ENCODE results near the gene POLR2L. TPM values are rescaled to one million over a fixed set of nuclear protein-coding genes. Genes with fewer than 3 reads are reported as not detected.

The POLR2L gene
- total RNA-seq, 4 donors from 2014 or later, result 71.7 to 140 (median 110) TPM

DNA sequence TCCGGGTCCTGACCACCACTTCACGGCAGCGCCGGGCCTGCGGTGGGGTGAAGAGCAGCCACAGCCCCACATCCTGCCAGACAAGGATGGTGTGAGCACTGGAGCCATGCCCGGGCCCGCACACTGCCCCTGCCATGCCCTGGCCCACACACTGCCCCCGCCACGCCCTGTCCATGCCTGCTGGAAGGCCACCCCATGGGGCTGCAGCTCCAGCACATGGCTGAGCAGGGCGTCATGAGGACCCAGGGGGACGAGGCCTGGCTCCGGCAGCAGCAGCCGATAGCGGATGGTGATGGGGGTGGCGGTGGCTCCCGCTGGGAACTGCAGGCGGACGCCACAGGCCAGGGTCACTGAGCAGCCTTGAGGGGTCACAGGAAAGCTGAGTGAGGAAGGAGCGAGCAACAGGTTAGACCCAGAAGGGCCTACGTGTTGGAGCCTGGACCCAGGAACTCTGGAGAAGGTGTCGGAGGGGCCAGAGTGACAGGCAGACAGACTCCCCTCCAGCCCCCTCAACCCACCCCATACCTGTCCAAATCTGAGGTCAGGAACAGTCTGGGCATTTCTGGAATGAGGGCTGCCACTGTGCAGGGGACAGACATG, 40.2 kb downstream of the POLR2L start:
- WGBS, 2 donors, result 93% methylated on average over 13 to 19 of the region's 21 CpGs

DNA sequence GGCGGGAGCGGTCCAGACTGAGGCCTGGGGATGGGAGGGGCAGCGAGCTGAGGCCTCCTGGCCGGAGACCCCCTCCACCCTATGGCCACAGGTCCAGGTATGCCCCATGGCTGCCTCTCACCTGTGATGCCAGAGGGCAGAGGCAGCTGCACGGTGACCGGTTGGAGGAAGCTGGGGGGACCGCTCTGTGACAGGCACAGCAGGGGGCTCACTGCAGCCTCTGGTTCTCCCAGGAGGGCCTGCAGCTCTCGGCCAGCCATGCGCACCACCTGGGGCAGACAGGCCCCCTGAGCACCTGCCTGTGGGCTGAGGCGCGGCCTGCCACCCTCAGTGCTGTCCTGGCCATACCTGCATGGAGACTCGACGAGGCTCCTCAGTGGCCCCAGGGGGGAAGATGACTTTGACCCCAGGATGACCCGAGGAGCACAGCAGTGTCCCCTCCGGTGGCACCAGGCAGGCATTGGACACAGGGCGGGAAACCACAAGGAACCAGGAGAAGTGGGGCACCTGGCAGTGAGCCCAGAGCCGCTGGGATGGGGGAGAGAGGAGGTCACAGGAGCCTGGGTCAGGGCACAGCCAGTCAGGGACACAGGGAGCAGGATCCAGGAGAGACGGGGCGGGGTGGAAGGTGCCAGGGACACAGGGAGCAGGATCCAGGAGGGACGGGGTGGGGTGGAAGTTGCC, 41.1 kb downstream of the POLR2L start:
- Histone ChIP-seq H3K36me3 (peaks cover 0 to 46% (median 0%) of the 10 kb centered on the region in 3 donors), H3K27me3 (no peaks in the 10 kb centered on the region), H3K4me3 (no peak overlapping the region), H3K9me3 (no peaks in the 10 kb centered on the region), H3K4me1 (peaks cover 0 to 44% (median 22%) of the 10 kb centered on the region in 4 donors), H3K27ac (no peak overlapping the region)
- 86 to 88% methylated on average over 18 to 20 of the region's 20 CpGs for WGBS, 2 donors
- no peak for TF ChIP-seq POLR2A (IDR thresholded peaks at IDR 0.05)
- TF ChIP-seq EP300 (IDR thresholded peaks at IDR 0.05), result no peak
- TF ChIP-seq, protein P1, sequence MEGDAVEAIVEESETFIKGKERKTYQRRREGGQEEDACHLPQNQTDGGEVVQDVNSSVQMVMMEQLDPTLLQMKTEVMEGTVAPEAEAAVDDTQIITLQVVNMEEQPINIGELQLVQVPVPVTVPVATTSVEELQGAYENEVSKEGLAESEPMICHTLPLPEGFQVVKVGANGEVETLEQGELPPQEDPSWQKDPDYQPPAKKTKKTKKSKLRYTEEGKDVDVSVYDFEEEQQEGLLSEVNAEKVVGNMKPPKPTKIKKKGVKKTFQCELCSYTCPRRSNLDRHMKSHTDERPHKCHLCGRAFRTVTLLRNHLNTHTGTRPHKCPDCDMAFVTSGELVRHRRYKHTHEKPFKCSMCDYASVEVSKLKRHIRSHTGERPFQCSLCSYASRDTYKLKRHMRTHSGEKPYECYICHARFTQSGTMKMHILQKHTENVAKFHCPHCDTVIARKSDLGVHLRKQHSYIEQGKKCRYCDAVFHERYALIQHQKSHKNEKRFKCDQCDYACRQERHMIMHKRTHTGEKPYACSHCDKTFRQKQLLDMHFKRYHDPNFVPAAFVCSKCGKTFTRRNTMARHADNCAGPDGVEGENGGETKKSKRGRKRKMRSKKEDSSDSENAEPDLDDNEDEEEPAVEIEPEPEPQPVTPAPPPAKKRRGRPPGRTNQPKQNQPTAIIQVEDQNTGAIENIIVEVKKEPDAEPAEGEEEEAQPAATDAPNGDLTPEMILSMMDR (IDR thresholded peaks at IDR 0.05), result no peak
- DNase-seq (ENCODE audit: low spot score in 2 of 2), result no peak

More for the DNA sequence above, 40.2 kb downstream of the POLR2L start:
- peaks cover 0 to 35% (median 14%) of the 10 kb centered on the region in 4 donors for H3K4me1 ChIP-seq
- DNase-seq (ENCODE audit: low spot score in 2 of 2), result no peak
- TF ChIP-seq, protein P1 (IDR thresholded peaks at IDR 0.05), result no peak
- TF ChIP-seq POLR2A (IDR thresholded peaks at IDR 0.05) (no peak), EP300 (IDR thresholded peaks at IDR 0.05) (no peak)
- H3K36me3 ChIP-seq, result peaks cover 0 to 46% (median 0%) of the 10 kb centered on the region in 3 donors
- no peak overlapping the region for H3K27ac ChIP-seq
- no peaks in the 10 kb centered on the region for H3K9me3 ChIP-seq
- H3K27me3 ChIP-seq, result no peaks in the 10 kb centered on the region
- H3K4me3 ChIP-seq, result no peak overlapping the region

DNA sequence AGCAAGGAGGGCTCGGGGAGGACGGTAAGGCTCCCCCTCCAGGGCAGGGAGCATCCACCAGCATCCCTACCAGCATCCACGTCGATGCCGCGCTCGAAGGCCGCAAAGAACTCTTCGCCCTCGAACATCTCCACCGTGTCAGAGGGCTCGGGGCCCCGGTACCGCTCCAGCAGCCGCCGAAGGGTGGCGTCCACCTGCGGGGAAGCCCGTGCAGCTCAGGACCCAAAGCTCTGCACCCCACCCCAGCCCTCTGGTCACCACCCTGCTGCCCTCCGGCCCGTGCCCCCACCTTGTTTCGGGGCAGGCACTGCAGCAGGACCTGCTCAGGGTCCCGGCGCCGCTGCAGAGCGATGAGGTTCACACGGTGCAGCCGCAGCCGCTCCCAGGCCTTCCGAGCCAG, 41.9 kb downstream of the POLR2L start:
- peaks cover 0 to 46% (median 0%) of the 10 kb centered on the region in 3 donors for H3K36me3 ChIP-seq
- TF ChIP-seq EP300 (IDR thresholded peaks at IDR 0.05) (no peak), POLR2A (IDR thresholded peaks at IDR 0.05) (no peak)
- TF ChIP-seq, protein P1 (IDR thresholded peaks at IDR 0.05), result no peak
- H3K4me3 ChIP-seq, result no peak overlapping the region
- 91 to 96% methylated on average over 20 to 30 of the region's 30 CpGs for WGBS, 2 donors
- H3K9me3 ChIP-seq, result no peaks in the 10 kb centered on the region
- H3K27me3 ChIP-seq, result no peaks in the 10 kb centered on the region
- peaks cover 0 to 44% (median 27%) of the 10 kb centered on the region in 4 donors for H3K4me1 ChIP-seq
- H3K27ac ChIP-seq, result no peak overlapping the region
- no peak for DNase-seq (ENCODE audit: low spot score in 2 of 2)

DNA sequence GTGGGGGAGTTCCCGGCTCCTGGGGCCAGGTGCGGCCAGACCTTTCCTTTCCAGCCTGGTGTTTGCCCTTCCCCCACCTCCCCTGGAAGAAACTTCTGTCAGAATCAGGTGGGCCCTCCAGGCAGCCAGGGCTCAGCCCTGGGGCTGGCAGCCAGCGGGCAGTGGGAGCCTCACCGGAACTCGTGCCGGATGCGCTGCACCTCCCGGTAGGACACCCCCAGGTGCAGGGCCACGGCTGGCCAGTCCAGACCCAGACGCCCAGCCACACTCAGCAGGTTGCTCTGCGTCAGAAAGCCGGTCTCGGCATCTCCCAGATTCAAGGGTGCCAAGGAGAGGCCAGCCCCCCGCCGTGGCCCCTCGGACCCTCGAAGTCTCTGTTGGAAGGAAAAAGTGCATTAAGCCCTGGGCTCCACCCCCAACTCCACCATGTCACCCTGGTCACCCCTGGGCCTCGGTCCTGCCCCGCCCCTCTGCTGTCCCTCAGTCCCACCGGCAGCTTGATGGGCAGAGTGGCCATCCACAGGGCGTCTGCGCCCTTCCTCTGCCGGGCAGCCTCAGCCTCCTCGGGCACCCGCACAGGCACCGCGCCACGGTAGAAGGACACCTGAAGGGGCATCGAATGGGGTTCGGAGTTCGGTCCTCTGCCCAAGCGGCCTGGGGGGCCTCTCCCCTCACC, 42.5 kb downstream of the POLR2L start:
- DNase-seq (ENCODE audit: low spot score in 2 of 2), result no peak
- no peak overlapping the region for H3K4me3 ChIP-seq
- no peaks in the 10 kb centered on the region for H3K27me3 ChIP-seq
- WGBS, 2 donors, result 92 to 93% methylated on average over 22 to 32 of the region's 32 CpGs
- peaks cover 0 to 46% (median 0%) of the 10 kb centered on the region in 3 donors for H3K36me3 ChIP-seq
- TF ChIP-seq POLR2A (IDR thresholded peaks at IDR 0.05) (no peak), EP300 (IDR thresholded peaks at IDR 0.05) (no peak)
- TF ChIP-seq, protein P1 (IDR thresholded peaks at IDR 0.05), result no peak
- H3K9me3 ChIP-seq, result no peaks in the 10 kb centered on the region
- peaks cover 0 to 44% (median 30%) of the 10 kb centered on the region in 4 donors for H3K4me1 ChIP-seq
- H3K27ac ChIP-seq, result no peak overlapping the region
